ENCODE data around the gene RAD23A. TPM values are rescaled to one million over a fixed set of nuclear protein-coding genes. Genes with fewer than 3 reads are reported as not detected.

RAD23A gene
- total RNA-seq, 2 experiments from 2014 or later, result 90.0 to 92.7 TPM

- no peak overlapping the region for H3K27ac Mint-ChIP-seq
- no peaks in the 10 kb centered on the region for H3K4me1 Mint-ChIP-seq (ENCODE audit: low read depth)
- intact Hi-C loops (cut with DNase I, micrococcal nuclease), result no loop called here
- ChIA-PET POLR2A (interaction anchor here (1.4 to 1.5 kb wide), 2 partner anchors 12 to 17 kb away, joined by 5 to 6 read pairs; partner anchors contain the start of genes GCDH and SYCE2), CTCF (no interaction called here)
- no peak overlapping the region for H3K4me3 Mint-ChIP-seq
- H3K27ac ChIP-seq (ENCODE audit: low read depth in 1 of 2, low read length in 2 of 2), result no peak overlapping the region
- H3K9me3 Mint-ChIP-seq, result no peaks in the 10 kb centered on the region
- H3K4me3 ChIP-seq (ENCODE audit: low read length), result no peak overlapping the region
- no peaks in the 10 kb centered on the region for H3K27me3 Mint-ChIP-seq
- no peaks in the 10 kb centered on the region for H3K9me3 ChIP-seq (ENCODE audit: control insufficient read depth in 1 of 2, insufficient read depth in 1 of 2, low read length in 2 of 2)
- H3K27me3 ChIP-seq (ENCODE audit: control insufficient read depth in 1 of 2, insufficient read depth in 2 of 2, low read length in 2 of 2), result no peaks in the 10 kb centered on the region
- DNase-seq (no peak), ATAC-seq (ENCODE audit: poor library complexity) (no peak)
- no peak for TF ChIP-seq CTCF (IDR thresholded peaks at IDR 0.05)
- no peaks in the 10 kb centered on the region for H3K36me3 Mint-ChIP-seq (ENCODE audit: low read depth)
- H3K4me1 ChIP-seq (ENCODE audit: insufficient read depth, low read length), result no peaks in the 10 kb centered on the region
- H3K36me3 ChIP-seq (ENCODE audit: insufficient read depth, low read length), result no peaks in the 10 kb centered on the region
Observed at GRCh38 chr19:12907166-12907565, 38.5 kb upstream of the RAD23A start.

GRCh38 chr19:12912571-12912970, 33.1 kb upstream of the RAD23A start:
- Mint-ChIP-seq H3K9me3 (no peaks in the 10 kb centered on the region), H3K27me3 (no peaks in the 10 kb centered on the region), H3K27ac (no peak overlapping the region), H3K4me1 (ENCODE audit: low read depth) (peaks cover 27% of the 10 kb centered on the region), H3K4me3 (no peak overlapping the region), H3K36me3 (ENCODE audit: low read depth) (no peaks in the 10 kb centered on the region)
- H3K27ac ChIP-seq (ENCODE audit: low read depth in 1 of 2, low read length in 2 of 2), result no peak overlapping the region
- POLR2A ChIA-PET, result interaction anchor here (2.6 to 4.8 kb wide), 3 partner anchors 20 to 26 kb away, joined by 18 to 47 read pairs (median 24); partner anchors contain the start of genes CALR, FARSA and GCDH
- intact Hi-C loops (cut with DNase I, micrococcal nuclease), result loop anchor here in 1 of 2 experiments (2.0 kb wide), 1 partner anchor 20 kb away; no protein-coding TSS in a partner anchor
- H3K9me3 ChIP-seq (ENCODE audit: control insufficient read depth in 1 of 2, insufficient read depth in 1 of 2, low read length in 2 of 2), result no peaks in the 10 kb centered on the region
- ATAC-seq (ENCODE audit: poor library complexity) (no peak), DNase-seq (no peak)
- peaks cover 23% of the 10 kb centered on the region for H3K4me1 ChIP-seq (ENCODE audit: insufficient read depth, low read length)
- H3K36me3 ChIP-seq (ENCODE audit: insufficient read depth, low read length), result no peaks in the 10 kb centered on the region
- no peak overlapping the region for H3K4me3 ChIP-seq (ENCODE audit: low read length)
- no peaks in the 10 kb centered on the region for H3K27me3 ChIP-seq (ENCODE audit: control insufficient read depth in 1 of 2, insufficient read depth in 2 of 2, low read length in 2 of 2)
- CTCF ChIA-PET, result interaction anchor here (0.6 kb wide), 1 partner anchor 365 kb away, joined by 3 read pairs; no protein-coding TSS in a partner anchor
- TF ChIP-seq CTCF (IDR thresholded peaks at IDR 0.05), result no peak

GRCh38 chr19:12913011-12913561, 32.6 kb upstream of the RAD23A start:
- ChIA-PET POLR2A (interaction anchor here (0.6 to 4.8 kb wide), 7 partner anchors 9 to 1076 kb away, joined by 3 to 47 read pairs (median 12); partner anchors contain the start of genes CALR, FARSA and GCDH), CTCF (interaction anchor here (1.7 kb wide), 1 partner anchor 52 kb away, joined by 5 read pairs; no protein-coding TSS in a partner anchor)
- H3K27me3 ChIP-seq (ENCODE audit: control insufficient read depth in 1 of 2, insufficient read depth in 2 of 2, low read length in 2 of 2), result no peaks in the 10 kb centered on the region
- Mint-ChIP-seq H3K9me3 (no peaks in the 10 kb centered on the region), H3K27ac (peak overlapping the region; percentile 91), H3K36me3 (ENCODE audit: low read depth) (no peaks in the 10 kb centered on the region), H3K27me3 (no peaks in the 10 kb centered on the region), H3K4me1 (ENCODE audit: low read depth) (peaks cover 27% of the 10 kb centered on the region), H3K4me3 (no peak overlapping the region)
- intact Hi-C loops (cut with DNase I, micrococcal nuclease), result loop anchor here in 1 of 2 experiments (2.0 kb wide), 1 partner anchor 20 kb away; no protein-coding TSS in a partner anchor
- no peak for TF ChIP-seq CTCF (IDR thresholded peaks at IDR 0.05)
- DNase-seq (no peak), ATAC-seq (ENCODE audit: poor library complexity) (no peak)
- H3K36me3 ChIP-seq (ENCODE audit: insufficient read depth, low read length), result no peaks in the 10 kb centered on the region
- no peak overlapping the region for H3K27ac ChIP-seq (ENCODE audit: low read depth in 1 of 2, low read length in 2 of 2)
- no peaks in the 10 kb centered on the region for H3K9me3 ChIP-seq (ENCODE audit: control insufficient read depth in 1 of 2, insufficient read depth in 1 of 2, low read length in 2 of 2)
- no peak overlapping the region for H3K4me3 ChIP-seq (ENCODE audit: low read length)
- H3K4me1 ChIP-seq (ENCODE audit: insufficient read depth, low read length), result peaks cover 23% of the 10 kb centered on the region

All from CD4-positive, alpha-beta T cell (primary cell).